Neural cell (in vitro differentiated cells): ENCODE data around the gene NEK6. TPM values are rescaled to one million over a fixed set of nuclear protein-coding genes. Genes with fewer than 3 reads are reported as not detected.

Experiments
- H2AFZ ChIP-seq: fragments of 200-600, 300-800 bp; sonication (generic), shearing (Covaris generic); 2 replicates; pipeline ENCODE4 v1.6.0; 2014; ENCODE audit warnings: low read depth, mild to moderate bottlenecking, antibody characterized with exemption, low read length, moderate library complexity
- H3F3A ChIP-seq: fragments of 200-600 bp; shearing (Covaris generic); 2 replicates; pipeline ENCODE4 v1.6.1; 2016; ENCODE audit warnings: mild to moderate bottlenecking, moderate library complexity, mixed read lengths, antibody characterized with exemption, low read length; ENCODE audit not compliant: insufficient read depth, poor library complexity, severe bottlenecking
- H3K27ac ChIP-seq: fragments of 200-600, 300-800 bp; sonication (generic), shearing (Covaris generic); 2 replicates; pipeline ENCODE4 v1.5.1; 2014; ENCODE audit warnings: mild to moderate bottlenecking, low read length, moderate library complexity
- H3K27me3 ChIP-seq: fragments of 300-800, 200-600 bp; sonication (generic), shearing (Covaris generic); 2 replicates; pipeline ENCODE4 v1.6.0; 2014; ENCODE audit warnings: mild to moderate bottlenecking, low read depth, low read length, moderate library complexity; ENCODE audit not compliant: insufficient read depth
- H3K36me3 ChIP-seq: fragments of 300-800, 200-600 bp; sonication (generic), shearing (Covaris generic); 2 replicates; pipeline ENCODE4 v1.5.1; 2014; ENCODE audit warnings: mild to moderate bottlenecking, antibody characterized with exemption, low read length, moderate library complexity; ENCODE audit not compliant: insufficient read depth
- H3K4me2 ChIP-seq: fragments of 300-800, 200-600 bp; sonication (generic), shearing (Covaris generic); 2 replicates; pipeline ENCODE4 v1.6.0; 2014; ENCODE audit warnings: mild to moderate bottlenecking, low read length
- H3K4me3 ChIP-seq: fragments of 300-800, 200-600 bp; sonication (generic), shearing (Covaris generic); 2 replicates; pipeline ENCODE4 v1.5.1; 2014; ENCODE audit warnings: mild to moderate bottlenecking, low read length, moderate library complexity
- H3K79me2 ChIP-seq: fragments of 200-600 bp; shearing (Covaris generic); replicated peaks from 2 replicates; pipeline ENCODE4 v1.6.0; 2014; ENCODE audit warnings: mild to moderate bottlenecking, low read length, moderate library complexity; ENCODE audit not compliant: insufficient read depth
- H3K9ac ChIP-seq: fragments of 300-800, 200-600 bp; sonication (generic), shearing (Covaris generic); 2 replicates; pipeline ENCODE4 v1.6.1; 2016; ENCODE audit warnings: mild to moderate bottlenecking, low read length, mixed read lengths
- H3K9me2 ChIP-seq: fragments of 200-600 bp; shearing (Covaris generic); 2 replicates; pipeline ENCODE4 v1.6.1; 2016; ENCODE audit warnings: mild to moderate bottlenecking, low read length, mixed read lengths; ENCODE audit not compliant: insufficient read depth
- H3K9me3 ChIP-seq: fragments of 200-600, 300-800 bp; sonication (generic), shearing (Covaris generic); 2 replicates; pipeline ENCODE4 v1.6.1; 2016; ENCODE audit warnings: mild to moderate bottlenecking, mixed run types, low read length, moderate library complexity, mixed read lengths
- H4K20me1 ChIP-seq: fragments of 200-600 bp; shearing (Covaris generic); 2 replicates; pipeline ENCODE4 v1.6.1; 2016; ENCODE audit warnings: mild to moderate bottlenecking, mixed run types; ENCODE audit not compliant: insufficient read depth
- CTCF ChIP-seq: fragments of 450-650 bp; IDR thresholded peaks from 2 replicates; pipeline ENCODE4 v1.5.1; 2014; ENCODE audit warnings: antibody characterized with exemption, mild to moderate bottlenecking, moderate library complexity; ENCODE audit not compliant: poor library complexity, severe bottlenecking
- EP300 ChIP-seq: fragments of 450-650 bp; conservative IDR thresholded peaks from 2 replicates; pipeline ENCODE4 v1.6.1; 2014; ENCODE audit warnings: antibody characterized with exemption, mild to moderate bottlenecking, moderate library complexity; ENCODE audit not compliant: poor library complexity, severe bottlenecking
- EZH2 ChIP-seq: fragments of 200-600, 300-800 bp; shearing (Covaris generic), sonication (generic); IDR thresholded peaks from 2 replicates; pipeline ENCODE4 v1.6.1; 2014; ENCODE audit warnings: antibody characterized with exemption, low read length, borderline replicate concordance, mild to moderate bottlenecking; ENCODE audit not compliant: insufficient read depth, poor library complexity, severe bottlenecking
- MXI1 ChIP-seq: fragments of 450-650 bp; conservative IDR thresholded peaks from 2 replicates; pipeline ENCODE4 v1.6.1; 2014; ENCODE audit warnings: antibody characterized with exemption, mild to moderate bottlenecking; ENCODE audit not compliant: poor library complexity, severe bottlenecking
- POLR2AphosphoS5 ChIP-seq: IDR thresholded peaks from 2 replicates; pipeline ENCODE4 v1.6.1; 2012
- RAD21 ChIP-seq: fragments of 450-650 bp; conservative IDR thresholded peaks from 2 replicates; pipeline ENCODE4 v1.6.1; 2014; ENCODE audit warnings: antibody characterized with exemption, mild to moderate bottlenecking, moderate library complexity
- REST ChIP-seq: IDR thresholded peaks from 2 replicates; pipeline ENCODE4 v1.6.1; 2012; ENCODE audit warnings: borderline replicate concordance
- SMC3 ChIP-seq: fragments of 450-650 bp; conservative IDR thresholded peaks from 2 replicates; pipeline ENCODE4 v1.6.1; 2014; ENCODE audit warnings: antibody characterized with exemption, mild to moderate bottlenecking, moderate library complexity; ENCODE audit not compliant: poor library complexity
- TAF1 ChIP-seq: IDR thresholded peaks from 2 replicates; pipeline ENCODE4 v1.6.1; 2012; ENCODE audit warnings: low read depth
- polyA plus RNA-seq: library from polyadenylated mRNA; depleted of rRNA; stranded (reverse); fragments of >200 nt; gene quantifications from 2 replicates; pipeline ENCODE4 v1.2.3, GENCODE V29; 2014

NEK6 gene
- polyA plus RNA-seq, 1 donor from 2014 or later = 4.6 TPM

GRCh38 chr9:124356745-124357390 lies 99.1 kb downstream of the NEK6 start:
- H3K36me3 ChIP-seq = peaks cover 5% of the 10 kb centered on the region
- H2AFZ ChIP-seq = no peak overlapping the region
- no peak overlapping the region for H3K27ac ChIP-seq
- H3K9ac ChIP-seq = no peak overlapping the region
- no peaks in the 10 kb centered on the region for H3K27me3 ChIP-seq
- peaks cover 9% of the 10 kb centered on the region for H3K79me2 ChIP-seq
- no peaks in the 10 kb centered on the region for H3K9me2 ChIP-seq
- no peak overlapping the region for H3K4me2 ChIP-seq
- H4K20me1 ChIP-seq = no peaks in the 10 kb centered on the region
- H3K9me3 ChIP-seq = no peaks in the 10 kb centered on the region
- no peak overlapping the region for H3K4me3 ChIP-seq
- TF ChIP-seq SMC3 (no peak), RAD21 (no peak), REST (no peak), EP300 (no peak), EZH2 (no peak), MXI1 (no peak), POLR2AphosphoS5 (no peak), TAF1 (no peak), CTCF (no peak)
- H3F3A ChIP-seq = no peaks in the 10 kb centered on the region

GRCh38 chr9:124357721-124358361 lies 100.1 kb downstream of the NEK6 start:
- Histone ChIP-seq H3K9me3 (no peaks in the 10 kb centered on the region), H3K4me3 (no peak overlapping the region), H3K9me2 (no peaks in the 10 kb centered on the region), H2AFZ (no peak overlapping the region), H3K9ac (no peak overlapping the region), H3F3A (no peaks in the 10 kb centered on the region), H4K20me1 (no peaks in the 10 kb centered on the region), H3K27me3 (no peaks in the 10 kb centered on the region), H3K79me2 (peaks cover 9% of the 10 kb centered on the region), H3K27ac (no peak overlapping the region), H3K4me2 (no peak overlapping the region), H3K36me3 (peaks cover 5% of the 10 kb centered on the region)
- TF ChIP-seq CTCF (no peak), SMC3 (no peak), TAF1 (no peak), EZH2 (no peak), POLR2AphosphoS5 (no peak), REST (no peak), MXI1 (no peak), EP300 (no peak), RAD21 (no peak)
